Activated gamma-delta T cell treated with anti-CD3 and anti-CD28 coated beads, Interleukin-2, amount 50 U/mL, for 16 hours (primary cell): Measurements from ENCODE around the gene UBE2V1.
A peak's percentile ranks its signal among the peaks of the same experiment; 100 is the strongest.
"Not testable (repeated sequence)": the region's sequence is repeated elsewhere in the genome, so short reads cannot be mapped to it uniquely, and the experiment has no call there.

Experiments used
- DNase-seq: peaks from one replicate; pipeline ENCODE4 v3.0.0-alpha.2; 2020; ENCODE audit warnings: low read depth

The UBE2V1 gene

GRCh38 chr20:50115041-50115512, 2.1 kb upstream of the UBE2V1 start:
- no peak for DNase-seq

- no peak for DNase-seq
Measured at GRCh38 chr20:50113420-50114224, 672 bp upstream of the UBE2V1 start.

- DNase-seq: no peak
Measured at GRCh38 chr20:50111829-50112495, 988 bp downstream of the UBE2V1 start.

GRCh38 chr20:50111120-50111828, 1.7 kb downstream of the UBE2V1 start:
- no peak for DNase-seq

- peak; percentile 33 for DNase-seq
Measured at GRCh38 chr20:50110141-50111047, 2.6 kb downstream of the UBE2V1 start.

- no peak for DNase-seq
Measured at GRCh38 chr20:50108556-50109235, 4.3 kb downstream of the UBE2V1 start.

- DNase-seq: no peak
Measured at GRCh38 chr20:50107796-50108331, 5.1 kb downstream of the UBE2V1 start.

GRCh38 chr20:50107086-50107660, 5.8 kb downstream of the UBE2V1 start:
- no peak for DNase-seq

GRCh38 chr20:50106669-50107068, 6.3 kb downstream of the UBE2V1 start:
- DNase-seq: not testable (repeated sequence)

- DNase-seq: not testable (repeated sequence)
Measured at GRCh38 chr20:50103464-50104107, 9.4 kb downstream of the UBE2V1 start.

GRCh38 chr20:50102551-50102950, 10.4 kb downstream of the UBE2V1 start:
- DNase-seq: not testable (repeated sequence)

- DNase-seq: no peak
Measured at GRCh38 chr20:50101887-50102286, 11.1 kb downstream of the UBE2V1 start.

- no peak for DNase-seq
Measured at GRCh38 chr20:50101281-50101680, 11.7 kb downstream of the UBE2V1 start.

GRCh38 chr20:50100552-50100951, 12.4 kb downstream of the UBE2V1 start:
- no peak for DNase-seq

- no peak for DNase-seq
Measured at GRCh38 chr20:50099565-50099991, 13.4 kb downstream of the UBE2V1 start.

GRCh38 chr20:50099113-50099512, 13.8 kb downstream of the UBE2V1 start:
- no peak for DNase-seq

GRCh38 chr20:50098259-50098658, 14.7 kb downstream of the UBE2V1 start:
- no peak for DNase-seq

GRCh38 chr20:50097843-50098242, 15.1 kb downstream of the UBE2V1 start:
- no peak for DNase-seq

- DNase-seq: no peak
Measured at GRCh38 chr20:50096237-50096636, 16.7 kb downstream of the UBE2V1 start.
